ENCODE results near the gene MAP3K2. TPM values are rescaled to one million over a fixed set of nuclear protein-coding genes. Genes with fewer than 3 reads are reported as not detected.
A peak's percentile ranks its signal among the peaks of the same experiment; 100 is the strongest.

Gene MAP3K2
- total RNA-seq, 1 donor from 2014 or later: 79.5 TPM

- peaks cover 22% of the 10 kb centered on the region for H3K4me1 Mint-ChIP-seq (ENCODE audit: low read depth)
- H3K27me3 Mint-ChIP-seq (ENCODE audit: low read depth): no peaks in the 10 kb centered on the region
- H3K9me3 Mint-ChIP-seq (ENCODE audit: low read depth): no peaks in the 10 kb centered on the region
- peak within 1 kb of the TSS; percentile 99 for H3K4me3 Mint-ChIP-seq (ENCODE audit: unreplicated experiment)
- H3K27ac Mint-ChIP-seq (ENCODE audit: unreplicated experiment): peak within 1 kb of the TSS; percentile 95
- H3K36me3 Mint-ChIP-seq (ENCODE audit: low read depth): peaks cover 15% of the 10 kb centered on the region
- DNase-seq (ENCODE audit: low spot score): peak; percentile 96
- TF ChIP-seq CTCF (IDR thresholded peaks at IDR 0.05): no peak
These were observed 93.8 kb downstream of the MAP3K2 start, which contains the start of gene ERCC3 for GRCh38 chr2:127293748-127294562. TSS of gene ERCC3 (minus strand) at chr2:127294144. CDS start at chr2:127294081, 63 bp downstream.

GRCh38 chr2:127293386-127293747, 94.4 kb downstream of the MAP3K2 start:
- Mint-ChIP-seq H3K36me3 (ENCODE audit: low read depth) (peaks cover 21% of the 10 kb centered on the region), H3K9me3 (ENCODE audit: low read depth) (no peaks in the 10 kb centered on the region), H3K27ac (ENCODE audit: unreplicated experiment) (peak overlapping the region; percentile 57), H3K4me3 (ENCODE audit: unreplicated experiment) (peak overlapping the region; percentile 99), H3K27me3 (ENCODE audit: low read depth) (no peaks in the 10 kb centered on the region), H3K4me1 (ENCODE audit: low read depth) (peaks cover 22% of the 10 kb centered on the region)
- DNase-seq (ENCODE audit: low spot score): no peak
- no peak for TF ChIP-seq CTCF (IDR thresholded peaks at IDR 0.05)

- Mint-ChIP-seq H3K4me1 (ENCODE audit: low read depth) (peaks cover 9% of the 10 kb centered on the region), H3K4me3 (ENCODE audit: unreplicated experiment) (no peak overlapping the region), H3K27ac (ENCODE audit: unreplicated experiment) (no peak overlapping the region), H3K27me3 (ENCODE audit: low read depth) (no peaks in the 10 kb centered on the region), H3K9me3 (ENCODE audit: low read depth) (peaks cover 6% of the 10 kb centered on the region), H3K36me3 (ENCODE audit: low read depth) (peaks cover 55% of the 10 kb centered on the region)
- no peak for DNase-seq (ENCODE audit: low spot score)
- TF ChIP-seq CTCF (IDR thresholded peaks at IDR 0.05): no peak
These were observed 99.5 kb downstream of the MAP3K2 start for GRCh38 chr2:127288274-127288673.

- TF ChIP-seq CTCF (IDR thresholded peaks at IDR 0.05): no peak
- no peaks in the 10 kb centered on the region for H3K4me1 Mint-ChIP-seq (ENCODE audit: low read depth)
- peaks cover 58% of the 10 kb centered on the region for H3K36me3 Mint-ChIP-seq (ENCODE audit: low read depth)
- H3K9me3 Mint-ChIP-seq (ENCODE audit: low read depth): peaks cover 6% of the 10 kb centered on the region
- no peak for DNase-seq (ENCODE audit: low spot score)
- H3K4me3 Mint-ChIP-seq (ENCODE audit: unreplicated experiment): no peak overlapping the region
- H3K27ac Mint-ChIP-seq (ENCODE audit: unreplicated experiment): no peak overlapping the region
- no peaks in the 10 kb centered on the region for H3K27me3 Mint-ChIP-seq (ENCODE audit: low read depth)
These were observed 104.5 kb downstream of the MAP3K2 start for GRCh38 chr2:127283275-127283674.

- H3K4me1 Mint-ChIP-seq (ENCODE audit: low read depth): no peaks in the 10 kb centered on the region
- no peaks in the 10 kb centered on the region for H3K27me3 Mint-ChIP-seq (ENCODE audit: low read depth)
- no peak for TF ChIP-seq CTCF (IDR thresholded peaks at IDR 0.05)
- peaks cover 6% of the 10 kb centered on the region for H3K9me3 Mint-ChIP-seq (ENCODE audit: low read depth)
- DNase-seq (ENCODE audit: low spot score): no peak
- H3K27ac Mint-ChIP-seq (ENCODE audit: unreplicated experiment): peak overlapping the region; percentile 25
- peaks cover 48% of the 10 kb centered on the region for H3K36me3 Mint-ChIP-seq (ENCODE audit: low read depth)
- no peak overlapping the region for H3K4me3 Mint-ChIP-seq (ENCODE audit: unreplicated experiment)
These were observed 107.1 kb downstream of the MAP3K2 start for GRCh38 chr2:127280693-127281092.

All from chondrocyte (in vitro differentiated cells).